GM19193 (cell line): ENCODE measurements around the gene MUC5B.

ENCODE experiments used
- POLR2A ChIP-seq: IDR thresholded peaks from 4 replicates; pipeline ENCODE4 v1.6.1; 2011; ENCODE audit not compliant: insufficient read depth, insufficient read length; ENCODE audit errors: extremely low read depth

The MUC5B gene

DNA sequence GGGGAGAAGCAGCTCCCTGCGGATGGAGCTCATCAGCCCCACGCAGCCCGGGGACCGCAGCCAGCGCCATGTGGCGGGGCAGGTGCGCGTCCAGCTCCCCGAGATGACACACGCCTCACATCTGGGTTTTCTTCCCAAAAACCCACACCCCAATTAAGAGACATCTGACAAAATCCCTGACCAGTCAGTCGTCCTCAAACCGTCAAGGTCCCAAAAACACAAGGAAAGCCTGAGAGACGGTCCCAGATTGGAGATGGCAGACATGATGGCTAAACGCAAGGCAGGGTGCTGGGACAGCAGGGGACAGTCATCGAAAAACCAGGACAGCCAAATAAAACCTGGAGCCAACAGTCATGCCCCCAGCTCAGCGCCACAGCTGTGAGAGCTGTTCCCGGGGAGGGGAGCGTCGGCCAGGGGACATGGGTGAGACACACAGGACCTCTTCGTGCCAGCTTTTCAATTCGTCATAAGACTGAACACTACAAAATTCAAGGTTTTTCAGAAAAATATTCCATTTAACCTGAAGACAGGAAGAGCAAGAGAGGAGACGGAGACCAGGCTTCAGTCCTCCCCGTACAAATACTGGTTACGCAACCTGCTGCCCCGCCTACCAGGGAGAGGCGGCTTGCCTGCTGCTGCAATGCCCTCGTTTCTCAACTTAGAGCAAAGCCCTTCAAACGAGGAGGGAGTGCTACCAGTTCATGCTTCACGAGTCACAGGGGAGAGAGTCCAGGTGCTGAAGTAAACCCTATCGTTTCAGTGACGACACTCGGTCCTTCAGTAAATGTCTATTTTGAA is 76.0 kb downstream of the MUC5B start:
- TF ChIP-seq POLR2A, result no peak

- no peak for TF ChIP-seq POLR2A
Measured at GRCh38 chr11:1299621-1300020, 76.8 kb downstream of the MUC5B start.

DNA sequence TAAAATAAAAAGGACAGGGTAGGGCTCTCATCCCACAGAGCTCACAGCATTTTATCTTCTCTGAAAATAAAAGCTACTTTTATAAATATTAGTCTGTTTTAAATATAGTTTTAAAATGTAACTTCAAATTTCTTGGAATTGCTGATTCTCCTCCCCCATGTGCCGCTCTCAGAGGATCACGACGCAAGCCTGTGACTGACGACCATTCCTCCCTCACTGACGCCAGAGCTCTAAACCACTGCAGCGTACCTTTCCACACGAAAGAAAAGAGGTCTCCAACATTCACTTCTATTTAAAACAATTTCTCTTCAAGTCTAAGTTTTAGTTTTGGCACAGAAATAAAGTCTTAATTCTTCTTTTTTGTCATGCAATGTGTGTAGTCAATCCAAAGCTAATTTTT is 77.3 kb downstream of the MUC5B start:
- no peak for TF ChIP-seq POLR2A

GRCh38 chr11:1300569-1301187 is 77.8 kb downstream of the MUC5B start:
- no peak for TF ChIP-seq POLR2A

GRCh38 chr11:1301220-1302000 is 78.5 kb downstream of the MUC5B start:
- TF ChIP-seq POLR2A, result no peak

- TF ChIP-seq POLR2A, result no peak
Measured at GRCh38 chr11:1302041-1302460, 79.2 kb downstream of the MUC5B start.

DNA sequence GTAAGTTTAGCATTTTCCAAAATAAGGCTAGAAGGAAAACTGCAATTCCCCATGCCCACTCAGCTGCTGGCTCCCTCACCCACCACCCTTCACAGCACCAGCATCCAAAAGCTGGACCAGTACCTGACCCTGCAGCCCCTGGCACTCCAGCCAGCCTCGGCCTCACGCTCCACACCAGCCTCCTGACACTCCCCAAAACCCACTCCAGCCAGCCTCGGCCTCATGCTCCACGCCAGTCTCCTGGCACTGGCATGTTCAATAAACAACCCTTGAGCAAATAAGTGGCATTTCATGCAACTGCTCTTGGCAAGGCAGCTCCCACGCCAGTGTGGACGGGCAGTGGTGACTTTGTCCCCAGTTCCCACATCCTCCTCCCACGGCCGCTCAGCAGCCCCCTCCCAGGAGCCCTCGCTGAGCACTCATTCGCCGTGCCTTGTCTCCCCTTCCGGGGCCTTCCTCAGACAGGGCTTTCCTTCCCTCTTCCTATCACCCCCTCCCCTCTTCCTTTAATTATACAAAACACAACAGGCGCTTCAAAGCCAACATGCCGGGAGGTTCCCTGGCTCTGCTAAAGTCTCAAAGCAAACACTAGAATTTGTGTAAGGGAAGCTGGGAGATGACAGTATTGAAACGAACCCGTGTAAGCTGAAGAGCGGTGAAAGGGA is 79.7 kb downstream of the MUC5B start:
- TF ChIP-seq POLR2A, result no peak

GRCh38 chr11:1303126-1303821 is 80.4 kb downstream of the MUC5B start:
- no peak for TF ChIP-seq POLR2A

DNA sequence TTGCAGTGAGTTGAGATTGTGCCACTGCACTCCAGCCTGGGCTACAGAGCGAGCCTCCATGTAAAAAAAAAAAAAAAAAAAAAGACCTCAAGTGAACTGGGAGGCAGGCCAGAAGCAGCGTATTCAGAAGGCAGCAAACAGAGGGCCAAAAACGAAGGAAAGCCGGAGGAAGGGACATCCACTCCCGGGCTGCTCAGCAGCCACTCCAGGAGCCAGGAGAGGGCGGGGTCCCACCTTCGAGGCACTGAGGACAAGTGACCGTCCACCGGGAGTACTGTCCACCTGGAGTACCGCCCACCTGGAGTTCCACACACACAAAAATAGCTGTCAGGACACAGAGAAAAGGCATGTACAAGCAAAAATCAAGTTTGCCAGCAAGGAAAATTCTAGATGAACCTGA is 81.1 kb downstream of the MUC5B start:
- TF ChIP-seq POLR2A, result no peak

DNA sequence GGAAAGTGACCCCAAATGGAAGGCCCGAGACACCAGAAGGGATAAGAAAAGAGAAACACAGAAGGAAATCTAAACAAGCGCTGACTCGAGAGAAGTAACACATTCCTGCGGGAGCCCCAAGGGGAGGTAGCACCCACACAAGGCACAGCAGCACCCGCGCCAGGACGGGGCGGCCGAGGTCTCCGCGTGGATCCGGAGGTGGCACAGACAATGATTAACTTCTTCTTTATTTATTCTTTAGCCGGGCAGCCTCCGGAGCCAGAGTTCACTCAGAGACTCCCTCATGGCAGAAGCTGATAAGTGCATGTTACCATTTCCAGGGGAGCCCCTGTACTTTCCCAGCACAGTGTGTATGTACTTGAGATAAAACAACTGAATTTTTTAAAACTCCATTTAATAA is 81.5 kb downstream of the MUC5B start:
- TF ChIP-seq POLR2A, result no peak

- TF ChIP-seq POLR2A, result no peak
Measured at GRCh38 chr11:1305063-1305495, 82.2 kb downstream of the MUC5B start.

DNA sequence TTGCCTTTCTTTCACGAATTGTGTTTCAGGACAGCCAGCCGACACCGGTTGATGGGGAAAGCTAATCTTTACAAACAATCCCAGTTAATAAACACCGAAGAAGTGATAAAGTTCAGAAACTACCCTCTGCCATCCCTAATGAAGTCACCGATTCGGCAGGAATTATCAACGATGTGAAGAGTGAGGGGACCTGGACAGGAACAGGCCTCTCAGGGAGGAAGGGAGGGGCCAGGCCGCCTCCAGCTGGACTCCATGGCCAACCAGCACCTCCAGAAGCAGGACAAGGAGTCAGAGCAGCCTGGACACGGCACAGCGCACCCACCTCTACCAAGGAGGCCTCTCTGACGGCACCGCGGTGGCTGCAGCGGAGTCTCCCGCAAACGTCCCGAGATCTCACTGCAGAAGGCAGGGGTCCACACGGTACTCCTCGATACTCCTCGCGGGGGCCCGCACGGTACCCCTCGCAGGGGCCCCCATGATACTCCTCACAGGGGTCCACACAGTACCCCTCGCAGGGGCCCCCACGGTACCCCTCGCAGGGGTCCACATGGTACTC is 82.7 kb downstream of the MUC5B start:
- no peak for TF ChIP-seq POLR2A

DNA sequence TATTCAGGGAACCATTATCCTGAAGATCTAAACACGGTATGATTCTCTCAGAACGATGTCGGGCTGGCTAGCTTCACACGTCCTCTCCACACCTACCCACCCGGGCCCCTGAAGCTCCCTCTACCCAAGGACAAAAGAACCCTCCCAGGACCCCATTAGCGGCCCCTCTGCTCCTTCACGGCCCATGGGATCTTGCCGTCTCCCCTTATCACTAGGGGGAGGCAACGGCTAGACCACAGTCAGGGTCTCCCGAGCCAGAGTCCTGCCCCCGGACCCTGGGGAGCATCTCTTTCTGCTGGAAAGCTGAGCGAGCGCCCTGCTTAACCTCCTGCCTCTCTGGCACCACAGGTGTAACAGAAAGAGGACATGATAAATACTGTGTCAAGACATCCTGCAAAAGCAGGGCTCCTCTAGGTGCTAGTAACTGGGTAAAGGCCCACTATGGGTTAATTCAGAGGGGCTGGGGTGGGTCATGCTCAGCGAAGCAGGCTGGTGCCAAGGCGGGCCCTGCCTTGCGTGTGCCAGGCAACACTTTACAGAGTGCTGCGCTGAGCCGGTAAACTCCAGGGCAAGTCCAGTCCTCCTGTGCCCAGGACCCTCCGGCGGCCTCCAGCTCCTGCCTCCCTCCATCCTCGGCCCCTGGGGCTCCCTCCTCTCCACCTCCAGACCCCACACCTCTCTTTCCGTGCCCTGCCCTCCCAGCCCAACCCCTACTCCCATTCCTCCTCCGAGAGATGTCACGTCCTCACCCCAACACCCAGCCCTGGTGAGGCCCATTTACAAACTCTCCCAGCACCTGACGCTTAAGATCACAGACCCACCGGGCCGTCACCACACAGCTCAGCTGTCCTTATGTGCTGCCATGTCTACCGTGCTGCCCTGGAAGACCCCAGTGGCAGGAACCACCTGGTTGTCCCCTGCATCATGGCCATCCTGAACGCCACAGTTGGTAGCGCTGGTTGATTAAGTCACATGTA is 83.6 kb downstream of the MUC5B start:
- no peak for TF ChIP-seq POLR2A
